HepG2 (cell line): ENCODE measurements around the gene XXYLT1. TPM values are rescaled to one million over a fixed set of nuclear protein-coding genes. Genes with fewer than 3 reads are reported as not detected.
A peak's percentile ranks its signal among the peaks of the same experiment; 100 is the strongest.

ENCODE experiments used
- DNMT3B ChIP-seq: conservative IDR thresholded peaks from 2 replicates; pipeline ENCODE4 v1.6.1; 2016; ENCODE audit warnings: missing biosample characterization, control low read depth
- EED ChIP-seq: sonication (generic); formaldehyde crosslinking; IDR thresholded peaks from 2 replicates; pipeline ENCODE4 v1.5.0; 2020; ENCODE audit warnings: mild to moderate bottlenecking, missing genetic modification reagents
- GTF2F1 ChIP-seq: fragments of 150-350 bp; IDR thresholded peaks from 2 replicates; pipeline ENCODE4 v1.6.1; 2014; ENCODE audit warnings: low read length
- MED1 ChIP-seq: sonication (generic); formaldehyde crosslinking; IDR thresholded peaks from 2 replicates; pipeline ENCODE4 v1.4.0; 2020; ENCODE audit warnings: missing genetic modification reagents
- MED8 ChIP-seq: sonication (generic); formaldehyde crosslinking; IDR thresholded peaks from 2 replicates; pipeline ENCODE4 v1.8.1; 2023; ENCODE audit warnings: mild to moderate bottlenecking, missing genetic modification reagents; ENCODE audit not compliant: insufficient replicate concordance
- NFIC ChIP-seq: IDR thresholded peaks from 2 replicates; pipeline ENCODE4 v1.6.1; 2012; ENCODE audit warnings: mild to moderate bottlenecking, low read length, inconsistent platforms
- ZNF180 ChIP-seq: sonication (generic); formaldehyde crosslinking; IDR thresholded peaks from 2 replicates; pipeline ENCODE4 v1.4.0; 2020; ENCODE audit warnings: low read depth, missing genetic modification reagents, borderline replicate concordance
- ZNF615 ChIP-seq: sonication (generic); formaldehyde crosslinking; IDR thresholded peaks from 2 replicates; pipeline ENCODE4 v1.5.0; 2020; ENCODE audit warnings: mild to moderate bottlenecking, missing genetic modification reagents, borderline replicate concordance
- ZNF660 ChIP-seq: sonication (generic); formaldehyde crosslinking; IDR thresholded peaks from 2 replicates; pipeline ENCODE4 v1.5.1; 2020; ENCODE audit warnings: mild to moderate bottlenecking, low read depth, missing genetic modification reagents, borderline replicate concordance
- ZNF704 ChIP-seq: sonication (generic); formaldehyde crosslinking; IDR thresholded peaks from 2 replicates; pipeline ENCODE4 v1.8.1; 2023; ENCODE audit warnings: mild to moderate bottlenecking, inconsistent platforms, moderate library complexity, missing genetic modification reagents, borderline replicate concordance
- ZSCAN5A ChIP-seq: sonication (generic); formaldehyde crosslinking; IDR thresholded peaks from 2 replicates; pipeline ENCODE4 v1.8.0; 2022; ENCODE audit warnings: mild to moderate bottlenecking, missing genetic modification reagents, borderline replicate concordance
- polyA plus RNA-seq, 8 experiments: library from polyadenylated mRNA; depleted of rRNA in 3 of 8; stranded (reverse) in 7 of 8; unstranded in 1 of 8; fragments of >200 nt; fragmentation: Illumina TruSeq in 4 of 8; extraction: Trizol in 4 of 8; gene quantifications; 2 replicates each; pipeline versions ENCODE4 v1.2.1 to v1.2.3, GENCODE V29; 2011 to 2016; ENCODE audit warnings: low read depth in 4 of 8, missing spikeins in 1 of 8, mixed read lengths in 1 of 8; ENCODE audit not compliant: insufficient read depth in 1 of 8
- total RNA-seq, 5 experiments: library from RNA; depleted of rRNA; stranded (reverse); fragments of >200 nt; fragmentation: Illumina TruSeq; extraction: Trizol; gene quantifications; 2 replicates each; pipeline ENCODE4 v1.2.3, GENCODE V29; 2016; ENCODE audit warnings: low read depth in 1 of 5
- TF ChIP-seq, protein P1 (sequence below): sonication (generic); formaldehyde crosslinking; IDR thresholded peaks from 2 replicates; pipeline ENCODE4 v1.4.0; 2020; ENCODE audit warnings: missing genetic modification reagents, mild to moderate bottlenecking, borderline replicate concordance
- TF ChIP-seq, protein P2 (sequence below): sonication (generic); formaldehyde crosslinking; IDR thresholded peaks from 2 replicates; pipeline ENCODE4 v1.4.0; 2020; ENCODE audit warnings: mild to moderate bottlenecking, missing genetic modification reagents
- TF ChIP-seq, protein P3 (sequence below): sonication (generic); formaldehyde crosslinking; IDR thresholded peaks from 2 replicates; pipeline ENCODE4 v1.8.1; 2023; ENCODE audit warnings: mild to moderate bottlenecking, missing genetic modification reagents
- TF ChIP-seq, protein P4 (sequence below): sonication (generic); formaldehyde crosslinking; conservative IDR thresholded peaks from 2 replicates; pipeline ENCODE4 v1.8.0; 2022; ENCODE audit warnings: mild to moderate bottlenecking, moderate library complexity, missing genetic modification reagents

XXYLT1 gene
- total and polyA plus RNA-seq, 2 of the 13 experiments (the other 11 are each of a cell fraction or from before 2014, with no cell fraction given) = 17.7 to 19.0 TPM

DNA sequence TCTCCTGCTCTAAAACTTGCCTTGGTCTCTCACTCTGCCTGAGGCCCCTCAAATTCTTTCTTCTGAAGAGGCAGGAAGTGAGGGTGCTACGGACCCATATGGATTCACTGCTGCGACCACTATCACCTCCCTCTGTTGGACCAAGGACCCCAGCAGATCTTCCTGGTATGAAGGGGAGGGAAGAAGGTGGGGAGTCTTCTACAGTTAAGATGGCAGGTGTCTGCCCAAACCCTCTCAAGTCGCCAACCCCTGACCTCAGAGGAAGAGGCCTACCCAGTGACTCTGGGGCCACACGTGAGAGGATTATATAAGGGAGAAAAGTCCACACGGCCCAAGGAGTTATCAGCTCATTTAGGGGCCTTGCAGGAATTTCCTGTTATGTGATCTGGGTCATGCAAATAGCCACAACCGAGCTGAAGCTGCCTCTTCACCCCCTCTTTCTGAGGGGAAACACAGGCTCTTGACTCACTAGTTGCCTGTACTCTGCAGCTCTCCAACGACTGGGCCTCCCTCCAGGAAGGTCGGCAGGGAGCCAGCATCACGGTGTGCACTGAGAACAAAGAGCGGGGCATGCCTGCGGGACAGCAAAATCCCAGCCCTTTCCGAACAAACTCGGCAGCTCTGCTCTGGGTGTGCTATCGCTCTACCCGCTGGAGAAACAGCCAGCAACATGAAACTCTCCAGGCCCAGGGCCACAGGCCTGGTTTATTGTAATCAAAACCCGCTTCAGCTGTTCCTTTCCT, 116.0 kb downstream of the XXYLT1 start (continued):
- TF ChIP-seq, protein P1, sequence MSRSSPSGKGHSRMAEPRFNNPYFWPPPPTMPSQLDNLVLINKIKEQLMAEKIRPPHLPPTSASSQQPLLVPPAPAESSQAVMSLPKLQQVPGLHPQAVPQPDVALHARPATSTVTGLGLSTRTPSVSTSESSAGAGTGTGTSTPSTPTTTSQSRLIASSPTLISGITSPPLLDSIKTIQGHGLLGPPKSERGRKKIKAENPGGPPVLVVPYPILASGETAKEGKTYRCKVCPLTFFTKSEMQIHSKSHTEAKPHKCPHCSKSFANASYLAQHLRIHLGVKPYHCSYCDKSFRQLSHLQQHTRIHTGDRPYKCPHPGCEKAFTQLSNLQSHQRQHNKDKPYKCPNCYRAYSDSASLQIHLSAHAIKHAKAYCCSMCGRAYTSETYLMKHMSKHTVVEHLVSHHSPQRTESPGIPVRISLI (CRISPR knock-in tag) = peak; percentile 11; the same call in 1 of the 2 replicates
- TF ChIP-seq EED (CRISPR knock-in tag) (no peak), ZNF704 (CRISPR knock-in tag) (no peak), ZNF615 (CRISPR knock-in tag) (0 out of 2 replicates have a peak, but pooled peaks have one; percentile 17), MED1 (CRISPR knock-in tag) (peak; percentile 99), GTF2F1 (no peak), ZSCAN5A (0 out of 2 replicates have a peak, but pooled peaks have one; percentile 58), ZNF180 (CRISPR knock-in tag) (no peak), ZNF660 (CRISPR knock-in tag) (no peak), NFIC (peak; percentile 75; the same call in 1 of the 2 replicates), MED8 (CRISPR knock-in tag) (peak; percentile 52), DNMT3B (CRISPR knock-in tag) (peak; percentile 69; the same call in 1 of the 2 replicates)
- TF ChIP-seq, protein P2, sequence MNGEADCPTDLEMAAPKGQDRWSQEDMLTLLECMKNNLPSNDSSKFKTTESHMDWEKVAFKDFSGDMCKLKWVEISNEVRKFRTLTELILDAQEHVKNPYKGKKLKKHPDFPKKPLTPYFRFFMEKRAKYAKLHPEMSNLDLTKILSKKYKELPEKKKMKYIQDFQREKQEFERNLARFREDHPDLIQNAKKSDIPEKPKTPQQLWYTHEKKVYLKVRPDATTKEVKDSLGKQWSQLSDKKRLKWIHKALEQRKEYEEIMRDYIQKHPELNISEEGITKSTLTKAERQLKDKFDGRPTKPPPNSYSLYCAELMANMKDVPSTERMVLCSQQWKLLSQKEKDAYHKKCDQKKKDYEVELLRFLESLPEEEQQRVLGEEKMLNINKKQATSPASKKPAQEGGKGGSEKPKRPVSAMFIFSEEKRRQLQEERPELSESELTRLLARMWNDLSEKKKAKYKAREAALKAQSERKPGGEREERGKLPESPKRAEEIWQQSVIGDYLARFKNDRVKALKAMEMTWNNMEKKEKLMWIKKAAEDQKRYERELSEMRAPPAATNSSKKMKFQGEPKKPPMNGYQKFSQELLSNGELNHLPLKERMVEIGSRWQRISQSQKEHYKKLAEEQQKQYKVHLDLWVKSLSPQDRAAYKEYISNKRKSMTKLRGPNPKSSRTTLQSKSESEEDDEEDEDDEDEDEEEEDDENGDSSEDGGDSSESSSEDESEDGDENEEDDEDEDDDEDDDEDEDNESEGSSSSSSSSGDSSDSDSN (CRISPR knock-in tag) = peak; percentile 70
- TF ChIP-seq, protein P3, sequence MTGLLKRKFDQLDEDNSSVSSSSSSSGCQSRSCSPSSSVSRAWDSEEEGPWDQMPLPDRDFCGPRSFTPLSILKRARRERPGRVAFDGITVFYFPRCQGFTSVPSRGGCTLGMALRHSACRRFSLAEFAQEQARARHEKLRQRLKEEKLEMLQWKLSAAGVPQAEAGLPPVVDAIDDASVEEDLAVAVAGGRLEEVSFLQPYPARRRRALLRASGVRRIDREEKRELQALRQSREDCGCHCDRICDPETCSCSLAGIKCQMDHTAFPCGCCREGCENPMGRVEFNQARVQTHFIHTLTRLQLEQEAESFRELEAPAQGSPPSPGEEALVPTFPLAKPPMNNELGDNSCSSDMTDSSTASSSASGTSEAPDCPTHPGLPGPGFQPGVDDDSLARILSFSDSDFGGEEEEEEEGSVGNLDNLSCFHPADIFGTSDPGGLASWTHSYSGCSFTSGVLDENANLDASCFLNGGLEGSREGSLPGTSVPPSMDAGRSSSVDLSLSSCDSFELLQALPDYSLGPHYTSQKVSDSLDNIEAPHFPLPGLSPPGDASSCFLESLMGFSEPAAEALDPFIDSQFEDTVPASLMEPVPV (CRISPR knock-in tag) = peak; percentile 88
- TF ChIP-seq, protein P4, sequence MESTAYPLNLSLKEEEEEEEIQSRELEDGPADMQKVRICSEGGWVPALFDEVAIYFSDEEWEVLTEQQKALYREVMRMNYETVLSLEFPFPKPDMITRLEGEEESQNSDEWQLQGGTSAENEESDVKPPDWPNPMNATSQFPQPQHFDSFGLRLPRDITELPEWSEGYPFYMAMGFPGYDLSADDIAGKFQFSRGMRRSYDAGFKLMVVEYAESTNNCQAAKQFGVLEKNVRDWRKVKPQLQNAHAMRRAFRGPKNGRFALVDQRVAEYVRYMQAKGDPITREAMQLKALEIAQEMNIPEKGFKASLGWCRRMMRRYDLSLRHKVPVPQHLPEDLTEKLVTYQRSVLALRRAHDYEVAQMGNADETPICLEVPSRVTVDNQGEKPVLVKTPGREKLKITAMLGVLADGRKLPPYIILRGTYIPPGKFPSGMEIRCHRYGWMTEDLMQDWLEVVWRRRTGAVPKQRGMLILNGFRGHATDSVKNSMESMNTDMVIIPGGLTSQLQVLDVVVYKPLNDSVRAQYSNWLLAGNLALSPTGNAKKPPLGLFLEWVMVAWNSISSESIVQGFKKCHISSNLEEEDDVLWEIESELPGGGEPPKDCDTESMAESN (CRISPR knock-in tag) = peak; percentile 42; the same call in 1 of the 2 replicates
